Measurements from ENCODE around the gene INTS12.

INTS12 gene

GRCh38 chr4:105683038-105683437, 25.5 kb downstream of the INTS12 start:
- no peak for DNase-seq (ENCODE audit: low read depth)

- DNase-seq (ENCODE audit: low read depth): peak; percentile 13
These were observed 29.3 kb downstream of the INTS12 start for GRCh38 chr4:105679186-105679585.

- DNase-seq (ENCODE audit: low read depth): no peak
These were observed 30.8 kb downstream of the INTS12 start for GRCh38 chr4:105677709-105678108.

GRCh38 chr4:105674011-105674410, 34.5 kb downstream of the INTS12 start:
- no peak for DNase-seq (ENCODE audit: low read depth)

- no peak for DNase-seq (ENCODE audit: low read depth)
These were observed 37.2 kb downstream of the INTS12 start for GRCh38 chr4:105671301-105671700.

- DNase-seq (ENCODE audit: low read depth): no peak
These were observed 37.8 kb downstream of the INTS12 start for GRCh38 chr4:105670684-105671083.

GRCh38 chr4:105666693-105667092, 41.8 kb downstream of the INTS12 start:
- DNase-seq (ENCODE audit: low read depth): peak; percentile 71

GRCh38 chr4:105662935-105663675, 45.4 kb downstream of the INTS12 start:
- no peak for DNase-seq (ENCODE audit: low read depth)

GRCh38 chr4:105661028-105661427, 47.5 kb downstream of the INTS12 start:
- no peak for DNase-seq (ENCODE audit: low read depth)

GRCh38 chr4:105659190-105659589, 49.3 kb downstream of the INTS12 start:
- no peak for DNase-seq (ENCODE audit: low read depth)

- DNase-seq (ENCODE audit: low read depth): no peak
These were observed 51.2 kb downstream of the INTS12 start for GRCh38 chr4:105657117-105657765.

- DNase-seq (ENCODE audit: low read depth): no peak
These were observed 56.1 kb downstream of the INTS12 start for GRCh38 chr4:105652286-105652888.

GRCh38 chr4:105651884-105652283, 56.6 kb downstream of the INTS12 start:
- no peak for DNase-seq (ENCODE audit: low read depth)

GRCh38 chr4:105650190-105650589, 58.3 kb downstream of the INTS12 start:
- DNase-seq (ENCODE audit: low read depth): no peak

GRCh38 chr4:105645440-105645839, 63.0 kb downstream of the INTS12 start:
- no peak for DNase-seq (ENCODE audit: low read depth)

GRCh38 chr4:105644257-105644656, 64.2 kb downstream of the INTS12 start:
- no peak for DNase-seq (ENCODE audit: low read depth)

GRCh38 chr4:105641845-105642244, 66.6 kb downstream of the INTS12 start:
- DNase-seq (ENCODE audit: low read depth): no peak

- peak; percentile 62 for DNase-seq (ENCODE audit: low read depth)
These were observed 70.9 kb downstream of the INTS12 start for GRCh38 chr4:105637408-105638176.

GRCh38 chr4:105634402-105635080, 73.9 kb downstream of the INTS12 start:
- DNase-seq (ENCODE audit: low read depth): no peak

GRCh38 chr4:105633241-105633640, 75.2 kb downstream of the INTS12 start:
- DNase-seq (ENCODE audit: low read depth): no peak

All from iris pigment epithelial cell (primary cell).